ENCODE results near the gene OSBPL6.

The OSBPL6 gene

DNA sequence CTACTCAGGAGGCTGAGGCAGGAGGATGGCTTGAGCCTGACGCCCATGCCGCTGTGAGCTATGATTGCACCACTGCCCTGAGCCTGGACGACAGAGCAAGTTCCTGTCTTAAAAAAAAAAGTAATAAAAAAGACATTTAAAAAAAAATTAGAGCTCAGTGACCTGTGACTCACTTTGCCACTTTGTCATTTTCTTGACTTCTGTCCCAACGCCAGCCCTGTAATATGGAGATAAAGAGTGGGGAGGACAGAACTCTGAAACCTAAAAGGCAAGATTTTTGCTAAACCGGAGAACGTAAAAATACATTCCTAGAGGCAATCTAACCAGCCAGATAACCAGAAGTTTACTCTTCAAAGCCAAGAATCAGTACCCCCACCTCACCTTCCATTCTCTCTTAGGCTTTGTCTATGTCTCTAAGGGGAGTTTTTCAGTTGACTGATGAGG, 207.7 kb downstream of the OSBPL6 start:
- Histone ChIP-seq H3F3A (ENCODE audit: control insufficient read depth, insufficient read depth) (no peaks in the 10 kb centered on the region), H3K4me1 (ENCODE audit: control insufficient read depth, low read length) (no peaks in the 10 kb centered on the region), H3K36me3 (ENCODE audit: control insufficient read depth, low read length) (no peaks in the 10 kb centered on the region), H3K27ac (ENCODE audit: low read depth, low read length) (no peak overlapping the region), H3K4me2 (ENCODE audit: low read length) (no peak overlapping the region), H3K79me2 (ENCODE audit: control insufficient read depth, low read length) (no peaks in the 10 kb centered on the region), H3K9me2 (replicated peaks; ENCODE audit: control insufficient read depth, low read length) (no peaks in the 10 kb centered on the region), H3K9me3 (ENCODE audit: control insufficient read depth, insufficient read depth, low read length) (no peaks in the 10 kb centered on the region), H3K4me3 (ENCODE audit: low read length) (no peak overlapping the region), H4K20me1 (ENCODE audit: control insufficient read depth, insufficient read depth, low read depth, low read length) (no peaks in the 10 kb centered on the region), H3K27me3 (ENCODE audit: control insufficient read depth, low read length) (peaks cover 6% of the 10 kb centered on the region; the same call in 1 of the 2 replicates)
- TF ChIP-seq, protein P1, sequence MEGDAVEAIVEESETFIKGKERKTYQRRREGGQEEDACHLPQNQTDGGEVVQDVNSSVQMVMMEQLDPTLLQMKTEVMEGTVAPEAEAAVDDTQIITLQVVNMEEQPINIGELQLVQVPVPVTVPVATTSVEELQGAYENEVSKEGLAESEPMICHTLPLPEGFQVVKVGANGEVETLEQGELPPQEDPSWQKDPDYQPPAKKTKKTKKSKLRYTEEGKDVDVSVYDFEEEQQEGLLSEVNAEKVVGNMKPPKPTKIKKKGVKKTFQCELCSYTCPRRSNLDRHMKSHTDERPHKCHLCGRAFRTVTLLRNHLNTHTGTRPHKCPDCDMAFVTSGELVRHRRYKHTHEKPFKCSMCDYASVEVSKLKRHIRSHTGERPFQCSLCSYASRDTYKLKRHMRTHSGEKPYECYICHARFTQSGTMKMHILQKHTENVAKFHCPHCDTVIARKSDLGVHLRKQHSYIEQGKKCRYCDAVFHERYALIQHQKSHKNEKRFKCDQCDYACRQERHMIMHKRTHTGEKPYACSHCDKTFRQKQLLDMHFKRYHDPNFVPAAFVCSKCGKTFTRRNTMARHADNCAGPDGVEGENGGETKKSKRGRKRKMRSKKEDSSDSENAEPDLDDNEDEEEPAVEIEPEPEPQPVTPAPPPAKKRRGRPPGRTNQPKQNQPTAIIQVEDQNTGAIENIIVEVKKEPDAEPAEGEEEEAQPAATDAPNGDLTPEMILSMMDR (IDR thresholded peaks at IDR 0.05; ENCODE audit: low read depth, low read length, poor library complexity, severe bottlenecking): no peak
- no peak for TF ChIP-seq EZH2phosphoT487 (IDR thresholded peaks at IDR 0.05; ENCODE audit: borderline replicate concordance, low read length)

DNA sequence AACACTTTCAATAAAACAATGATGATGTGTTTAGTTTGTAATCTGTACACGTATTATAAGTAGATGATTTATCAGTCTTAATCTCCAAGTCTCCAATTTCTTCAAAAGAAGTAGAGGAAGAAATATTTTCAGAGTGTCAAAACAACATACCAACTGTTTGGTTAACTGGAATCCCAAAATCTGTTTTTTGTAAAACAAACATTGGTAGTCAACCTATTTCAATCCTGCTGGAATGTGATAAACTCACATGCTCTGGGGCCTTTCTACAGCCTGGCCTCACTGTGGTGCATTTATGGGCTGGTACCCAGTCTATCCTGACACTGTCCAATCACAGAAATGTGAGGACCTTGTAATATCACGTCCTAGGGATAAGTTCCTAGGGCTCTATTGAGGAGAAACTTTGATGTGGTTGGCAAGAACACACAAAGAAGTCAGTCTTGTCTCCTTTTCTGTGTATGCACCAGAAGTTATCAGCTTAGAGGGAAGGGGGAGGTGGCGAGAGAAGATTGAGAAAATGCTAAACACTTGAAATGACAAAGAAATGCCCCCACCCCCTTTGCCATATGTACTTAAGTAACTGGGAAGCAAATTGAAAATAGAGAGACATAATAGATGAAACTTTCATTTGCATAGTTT, 209.5 kb downstream of the OSBPL6 start:
- Histone ChIP-seq H4K20me1 (ENCODE audit: control insufficient read depth, insufficient read depth, low read depth, low read length) (no peaks in the 10 kb centered on the region), H3K79me2 (ENCODE audit: control insufficient read depth, low read length) (no peaks in the 10 kb centered on the region), H3K9me3 (ENCODE audit: control insufficient read depth, insufficient read depth, low read length) (no peaks in the 10 kb centered on the region), H3K27me3 (ENCODE audit: control insufficient read depth, low read length) (peaks cover 6% of the 10 kb centered on the region; the same call in 1 of the 2 replicates), H3K4me3 (ENCODE audit: low read length) (no peak overlapping the region), H3F3A (ENCODE audit: control insufficient read depth, insufficient read depth) (no peaks in the 10 kb centered on the region), H3K4me2 (ENCODE audit: low read length) (no peak overlapping the region), H3K9me2 (replicated peaks; ENCODE audit: control insufficient read depth, low read length) (no peaks in the 10 kb centered on the region), H3K27ac (ENCODE audit: low read depth, low read length) (no peak overlapping the region), H3K4me1 (ENCODE audit: control insufficient read depth, low read length) (no peaks in the 10 kb centered on the region), H3K36me3 (ENCODE audit: control insufficient read depth, low read length) (no peaks in the 10 kb centered on the region)
- TF ChIP-seq, protein P1 (IDR thresholded peaks at IDR 0.05; ENCODE audit: low read depth, low read length, poor library complexity, severe bottlenecking): no peak
- no peak for TF ChIP-seq EZH2phosphoT487 (IDR thresholded peaks at IDR 0.05; ENCODE audit: borderline replicate concordance, low read length)

GRCh38 chr2:178404368-178404767, 210.1 kb downstream of the OSBPL6 start:
- Histone ChIP-seq H3F3A (ENCODE audit: control insufficient read depth, insufficient read depth) (no peaks in the 10 kb centered on the region), H3K4me3 (ENCODE audit: low read length) (no peak overlapping the region), H3K4me2 (ENCODE audit: low read length) (no peak overlapping the region), H3K36me3 (ENCODE audit: control insufficient read depth, low read length) (no peaks in the 10 kb centered on the region), H3K79me2 (ENCODE audit: control insufficient read depth, low read length) (no peaks in the 10 kb centered on the region), H4K20me1 (ENCODE audit: control insufficient read depth, insufficient read depth, low read depth, low read length) (no peaks in the 10 kb centered on the region), H3K4me1 (ENCODE audit: control insufficient read depth, low read length) (no peaks in the 10 kb centered on the region), H3K9me3 (ENCODE audit: control insufficient read depth, insufficient read depth, low read length) (no peaks in the 10 kb centered on the region), H3K27me3 (ENCODE audit: control insufficient read depth, low read length) (peaks cover 5% of the 10 kb centered on the region; the same call in 1 of the 2 replicates), H3K9me2 (replicated peaks; ENCODE audit: control insufficient read depth, low read length) (no peaks in the 10 kb centered on the region), H3K27ac (ENCODE audit: low read depth, low read length) (no peak overlapping the region)
- TF ChIP-seq, protein P1 (IDR thresholded peaks at IDR 0.05; ENCODE audit: low read depth, low read length, poor library complexity, severe bottlenecking): no peak
- no peak for TF ChIP-seq EZH2phosphoT487 (IDR thresholded peaks at IDR 0.05; ENCODE audit: borderline replicate concordance, low read length)
